ENCODE data around the gene RAD18.

The RAD18 gene

GRCh38 chr3:8891303-8891702, 72.0 kb downstream of the RAD18 start:
- DNase-seq (ENCODE audit: low read depth), result no peak

GRCh38 chr3:8888301-8888915, 74.9 kb downstream of the RAD18 start:
- TF ChIP-seq, protein P1, sequence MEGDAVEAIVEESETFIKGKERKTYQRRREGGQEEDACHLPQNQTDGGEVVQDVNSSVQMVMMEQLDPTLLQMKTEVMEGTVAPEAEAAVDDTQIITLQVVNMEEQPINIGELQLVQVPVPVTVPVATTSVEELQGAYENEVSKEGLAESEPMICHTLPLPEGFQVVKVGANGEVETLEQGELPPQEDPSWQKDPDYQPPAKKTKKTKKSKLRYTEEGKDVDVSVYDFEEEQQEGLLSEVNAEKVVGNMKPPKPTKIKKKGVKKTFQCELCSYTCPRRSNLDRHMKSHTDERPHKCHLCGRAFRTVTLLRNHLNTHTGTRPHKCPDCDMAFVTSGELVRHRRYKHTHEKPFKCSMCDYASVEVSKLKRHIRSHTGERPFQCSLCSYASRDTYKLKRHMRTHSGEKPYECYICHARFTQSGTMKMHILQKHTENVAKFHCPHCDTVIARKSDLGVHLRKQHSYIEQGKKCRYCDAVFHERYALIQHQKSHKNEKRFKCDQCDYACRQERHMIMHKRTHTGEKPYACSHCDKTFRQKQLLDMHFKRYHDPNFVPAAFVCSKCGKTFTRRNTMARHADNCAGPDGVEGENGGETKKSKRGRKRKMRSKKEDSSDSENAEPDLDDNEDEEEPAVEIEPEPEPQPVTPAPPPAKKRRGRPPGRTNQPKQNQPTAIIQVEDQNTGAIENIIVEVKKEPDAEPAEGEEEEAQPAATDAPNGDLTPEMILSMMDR (conservative IDR thresholded peaks at IDR 0.05; ENCODE audit: low read depth, low read length), result no peak
- peak; percentile 84 for DNase-seq (ENCODE audit: low read depth)

More at GRCh38 chr3:8891303-8891702, 72.0 kb downstream of the RAD18 start:
- TF ChIP-seq, protein P1 (conservative IDR thresholded peaks at IDR 0.05; ENCODE audit: low read depth, low read length), result no peak
- no peak overlapping the region for H3K4me3 ChIP-seq (ENCODE audit: low read length)

GRCh38 chr3:8887435-8888300, 75.6 kb downstream of the RAD18 start:
- no peak for DNase-seq (ENCODE audit: low read depth)
- no peak overlapping the region for H3K4me3 ChIP-seq (ENCODE audit: low read length)
- TF ChIP-seq, protein P1 (conservative IDR thresholded peaks at IDR 0.05; ENCODE audit: low read depth, low read length), result no peak

More at GRCh38 chr3:8888301-8888915, 74.9 kb downstream of the RAD18 start:
- H3K4me3 ChIP-seq (ENCODE audit: low read length), result no peak overlapping the region

DNA sequence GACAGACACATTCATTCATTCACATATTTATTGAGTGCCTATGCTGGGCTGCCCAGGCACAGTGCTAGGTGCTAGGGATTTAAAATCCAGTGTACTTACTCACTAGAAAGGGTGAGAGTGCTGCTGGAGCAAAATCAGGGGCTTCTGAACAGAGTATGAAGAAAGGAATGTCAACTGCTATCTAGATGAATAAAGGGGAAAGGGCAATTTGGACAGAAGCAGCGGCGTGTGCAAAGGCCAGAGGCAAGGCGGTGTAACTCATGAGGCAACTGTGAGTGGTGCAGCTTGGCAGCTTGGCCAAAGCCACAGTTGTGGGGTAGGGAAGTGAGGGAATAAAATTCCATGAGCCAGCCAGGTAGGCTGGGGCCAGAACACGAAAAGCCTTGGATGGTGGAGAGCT, 76.7 kb downstream of the RAD18 start:
- no peak for DNase-seq (ENCODE audit: low read depth)
- TF ChIP-seq, protein P1 (conservative IDR thresholded peaks at IDR 0.05; ENCODE audit: low read depth, low read length), result no peak
- no peak overlapping the region for H3K4me3 ChIP-seq (ENCODE audit: low read length)

DNA sequence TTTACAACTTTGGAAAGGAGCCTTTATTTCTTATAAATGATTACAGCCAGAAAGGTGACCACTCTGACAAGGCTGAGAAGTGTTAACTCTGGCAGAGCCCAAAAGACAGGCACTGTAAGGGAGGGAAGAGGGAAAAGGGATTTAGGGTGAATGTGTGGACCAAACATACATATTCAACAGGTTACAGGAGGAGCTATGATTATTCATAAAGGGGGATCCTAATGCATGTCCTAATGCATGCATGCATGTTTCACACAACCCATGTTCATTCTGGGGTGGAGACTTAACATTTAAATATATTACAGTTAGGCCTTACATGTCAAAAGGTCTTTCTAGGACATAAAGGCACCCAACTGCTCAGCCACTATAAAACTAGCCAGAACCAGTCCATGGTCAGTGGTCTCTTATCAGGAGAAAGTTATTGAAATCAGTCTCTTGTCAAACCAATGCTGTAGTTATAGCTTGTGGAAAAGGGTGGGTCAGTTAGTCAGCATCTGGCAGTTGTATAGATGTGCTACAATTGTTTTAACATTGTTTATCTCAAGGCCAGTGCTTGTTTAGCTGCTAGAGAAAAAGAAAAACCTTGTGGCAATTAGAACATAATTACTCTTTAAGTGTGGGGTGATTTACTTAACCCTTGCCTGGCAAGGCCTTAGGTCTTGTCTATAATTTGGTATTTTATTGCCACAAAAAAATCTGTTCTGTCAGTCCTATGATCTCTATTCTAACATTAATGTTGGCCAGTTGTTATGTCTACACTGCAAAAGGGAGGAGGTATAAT, 77.5 kb downstream of the RAD18 start:
- DNase-seq (ENCODE audit: low read depth), result no peak
- H3K4me3 ChIP-seq (ENCODE audit: low read length), result no peak overlapping the region
- TF ChIP-seq, protein P1 (conservative IDR thresholded peaks at IDR 0.05; ENCODE audit: low read depth, low read length), result no peak

DNA sequence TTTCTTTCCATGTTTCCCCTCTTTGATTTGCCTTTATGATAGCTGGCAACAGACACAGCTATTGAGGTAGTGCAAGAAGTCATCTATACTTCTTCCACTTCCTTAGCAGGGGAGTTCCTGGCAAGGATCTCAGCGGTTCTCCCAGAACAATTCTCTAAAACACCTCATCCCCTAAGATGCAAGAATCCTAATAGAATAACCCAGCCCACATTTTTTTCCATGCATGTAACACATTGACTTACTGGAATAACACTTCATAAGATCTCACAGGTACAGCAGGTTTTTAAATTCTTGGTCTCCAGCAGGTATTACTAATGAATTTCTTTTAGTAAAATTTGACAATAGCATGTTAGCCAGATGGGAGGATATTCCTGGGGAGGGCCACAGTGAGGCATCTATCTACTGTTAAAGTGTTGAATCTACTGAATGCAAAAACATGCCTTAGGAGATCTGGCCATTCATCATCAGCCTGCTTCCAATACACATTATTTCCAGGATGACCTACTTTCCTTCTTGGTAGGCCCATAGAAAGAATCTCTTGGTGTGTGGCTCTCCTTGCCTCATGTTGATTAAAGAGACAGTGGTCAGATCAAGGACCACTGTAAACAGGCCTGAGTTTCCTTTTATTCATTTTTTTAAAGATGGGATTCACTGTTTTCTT, 78.5 kb downstream of the RAD18 start:
- no peak for DNase-seq (ENCODE audit: low read depth)
- TF ChIP-seq, protein P1 (conservative IDR thresholded peaks at IDR 0.05; ENCODE audit: low read depth, low read length), result no peak
- H3K4me3 ChIP-seq (ENCODE audit: low read length), result no peak overlapping the region

Data from retinal pigment epithelial cell (primary cell).